Tibial nerve (tissue), 4 donors: ENCODE results near the gene RIPK4. TPM values are rescaled to one million over a fixed set of nuclear protein-coding genes. Genes with fewer than 3 reads are reported as not detected.

ENCODE experiments used
- DNase-seq, 2 donors: peaks; one replicate each; pipeline ENCODE4 v3.0.0-alpha.2; 2019; ENCODE audit warnings: low spot score in 2 of 2
- H3K27ac ChIP-seq, 4 donors: fragments of 200-600 bp; sonication (generic) in 3 of 4; one replicate each; pipeline ENCODE4 v1.5.1; 2017 to 2019; ENCODE audit warnings: mild to moderate bottlenecking in 1 of 4
- H3K27me3 ChIP-seq, 2 donors: fragments of 200-600 bp; sonication (generic) in 1 of 2; one replicate each; pipeline versions ENCODE4 v1.5.1 to v1.6.0; 2017 to 2019
- H3K36me3 ChIP-seq, 3 donors: fragments of 200-600 bp; sonication (generic); one replicate each; pipeline ENCODE4 v1.5.1; 2018 to 2019
- H3K4me1 ChIP-seq, 4 donors: fragments of 200-600 bp; sonication (generic) in 3 of 4; one replicate each; pipeline ENCODE4 v1.5.1; 2017 to 2019
- H3K4me3 ChIP-seq, 4 donors: fragments of 200-600 bp; sonication (generic) in 3 of 4; one replicate each; pipeline ENCODE4 v1.5.1; 2017 to 2019; ENCODE audit warnings: mild to moderate bottlenecking in 1 of 4, moderate library complexity in 1 of 4
- H3K9me3 ChIP-seq, 4 donors: fragments of 200-600 bp; sonication (generic) in 3 of 4; one replicate each; pipeline ENCODE4 v1.5.1; 2017 to 2019
- CTCF ChIP-seq, 5 experiments: fragments of 200-600 bp in 3 of 5; fragments of 450-650 bp in 2 of 5; sonication (generic) in 3 of 5; IDR thresholded peaks; one replicate each; pipeline ENCODE4 v1.5.1; 2016 to 2019; ENCODE audit warnings: antibody characterized with exemption in 5 of 5, mild to moderate bottlenecking in 3 of 5, moderate library complexity in 2 of 5
- EP300 ChIP-seq, 2 donors: sonication (generic); formaldehyde crosslinking; IDR thresholded peaks; one replicate each; pipeline ENCODE4 v1.6.1; 2017; ENCODE audit warnings: antibody characterized with exemption in 2 of 2, mild to moderate bottlenecking in 1 of 2
- POLR2A ChIP-seq, 2 donors: fragments of 450-650 bp; IDR thresholded peaks; one replicate each; pipeline ENCODE4 v1.6.1; 2017; ENCODE audit warnings: antibody characterized with exemption in 2 of 2, mild to moderate bottlenecking in 2 of 2, moderate library complexity in 2 of 2
- WGBS, 2 donors: methylation state at CpG; one replicate each; pipeline ENCODE4 v1.1.5; 2018; 5-methylcytosine and 5-hydroxymethylcytosine counted together
- total RNA-seq, 4 donors: library from RNA; depleted of rRNA; stranded (reverse); fragments of >200 nt; gene quantifications; one replicate each; pipeline ENCODE4 v1.1.0, GENCODE V29; 2016

RIPK4 gene
- total RNA-seq, 4 donors from 2014 or later: 0.66 to 1.6 (median 1.2) TPM

GRCh38 chr21:41774467-41775148 lies 7.8 kb upstream of the RIPK4 start:
- no peak overlapping the region for H3K27ac ChIP-seq
- peaks cover 0 to 62% of the 10 kb centered on the region in 2 donors for H3K27me3 ChIP-seq
- peaks cover 0 to 9% (median 5%) of the 10 kb centered on the region in 4 donors for H3K4me1 ChIP-seq
- H3K36me3 ChIP-seq: no peaks in the 10 kb centered on the region
- no peak overlapping the region for H3K4me3 ChIP-seq
- H3K9me3 ChIP-seq: no peaks in the 10 kb centered on the region
- WGBS, 2 donors: 71 to 73% methylated on average over 10 of the region's 10 CpGs
- DNase-seq: no peak
- TF ChIP-seq EP300 (IDR thresholded peaks at IDR 0.05) (no peak), POLR2A (IDR thresholded peaks at IDR 0.05) (no peak), CTCF (IDR thresholded peaks at IDR 0.05) (no peak)

GRCh38 chr21:41772351-41773080 lies 5.7 kb upstream of the RIPK4 start:
- H3K36me3 ChIP-seq: no peaks in the 10 kb centered on the region
- TF ChIP-seq CTCF (IDR thresholded peaks at IDR 0.05): no peak
- TF ChIP-seq POLR2A (IDR thresholded peaks at IDR 0.05): no peak
- no peak for TF ChIP-seq EP300 (IDR thresholded peaks at IDR 0.05)
- DNase-seq: no peak
- peaks cover 0 to 17% (median 13%) of the 10 kb centered on the region in 4 donors for H3K4me1 ChIP-seq
- no peak overlapping the region for H3K27ac ChIP-seq
- peaks cover 0 to 68% of the 10 kb centered on the region in 2 donors for H3K27me3 ChIP-seq
- 56% methylated on average over 16 of the region's 16 CpGs for WGBS, 2 donors
- no peaks in the 10 kb centered on the region for H3K9me3 ChIP-seq
- H3K4me3 ChIP-seq: no peak overlapping the region

GRCh38 chr21:41771625-41771945 lies 4.7 kb upstream of the RIPK4 start:
- Histone ChIP-seq H3K9me3 (no peaks in the 10 kb centered on the region), H3K4me1 (peaks cover 0 to 27% (median 20%) of the 10 kb centered on the region in 4 donors), H3K27me3 (peaks cover 3 to 77% of the 10 kb centered on the region in 2 donors), H3K4me3 (no peak overlapping the region), H3K27ac (no peak overlapping the region), H3K36me3 (no peaks in the 10 kb centered on the region)
- DNase-seq: no peak
- WGBS, 2 donors: 85 to 88% methylated on average over 7 of the region's 7 CpGs
- TF ChIP-seq CTCF (IDR thresholded peaks at IDR 0.05) (no peak), POLR2A (IDR thresholded peaks at IDR 0.05) (no peak), EP300 (IDR thresholded peaks at IDR 0.05) (no peak)

- 72 to 75% methylated on average over 14 of the region's 14 CpGs for WGBS, 2 donors
- no peaks in the 10 kb centered on the region for H3K36me3 ChIP-seq
- DNase-seq: no peak
- H3K9me3 ChIP-seq: no peaks in the 10 kb centered on the region
- H3K4me3 ChIP-seq: no peak overlapping the region
- peaks cover 0 to 32% (median 20%) of the 10 kb centered on the region in 4 donors for H3K4me1 ChIP-seq
- H3K27ac ChIP-seq: no peak overlapping the region
- TF ChIP-seq EP300 (IDR thresholded peaks at IDR 0.05) (no peak), POLR2A (IDR thresholded peaks at IDR 0.05) (no peak)
- H3K27me3 ChIP-seq: peaks cover 3 to 82% of the 10 kb centered on the region in 2 donors
Measured at GRCh38 chr21:41770901-41771624, 4.2 kb upstream of the RIPK4 start.

- H3K4me3 ChIP-seq: no peak overlapping the region
- H3K27ac ChIP-seq: no peak overlapping the region
- H3K4me1 ChIP-seq: peaks cover 0 to 33% (median 20%) of the 10 kb centered on the region in 4 donors
- no peak for TF ChIP-seq CTCF (IDR thresholded peaks at IDR 0.05)
- TF ChIP-seq EP300 (IDR thresholded peaks at IDR 0.05): no peak
- no peak for TF ChIP-seq POLR2A (IDR thresholded peaks at IDR 0.05)
- DNase-seq: no peak
- 88 to 93% methylated on average over 5 of the region's 5 CpGs for WGBS, 2 donors
- H3K9me3 ChIP-seq: no peaks in the 10 kb centered on the region
- H3K27me3 ChIP-seq: peaks cover 3 to 94% of the 10 kb centered on the region in 2 donors
- no peaks in the 10 kb centered on the region for H3K36me3 ChIP-seq
Measured at GRCh38 chr21:41769933-41770332, 3.1 kb upstream of the RIPK4 start.
